Stimulated activated memory B cell treated with anti-CD40 and anti-IgM and Interleukin-4, amounts not matched to agents 10 μg/mL and 1 μg/mL and 100 μg/mL, for 72 hours (primary cell): ENCODE data around the gene GAS2L1.

Source experiments
- ATAC-seq: fragments of 150-1000 bp; cut with Tn5 transposase; 2 replicates; pipeline ENCODE4 v1.10.0; 2021
- H3K27ac Mint-ChIP-seq: one replicate; pipeline ENCODE4 v1.8.0; 2022; ENCODE audit warnings: mild to moderate bottlenecking, mixed read lengths
- H3K27me3 Mint-ChIP-seq: one replicate; pipeline ENCODE4 v1.8.0; 2022; ENCODE audit warnings: mixed read lengths
- H3K36me3 Mint-ChIP-seq: one replicate; pipeline ENCODE4 v1.8.0; 2022; ENCODE audit warnings: mixed read lengths
- H3K4me1 Mint-ChIP-seq: one replicate; pipeline ENCODE4 v1.8.0; 2022; ENCODE audit warnings: mixed read lengths
- H3K4me3 Mint-ChIP-seq: one replicate; pipeline ENCODE4 v1.8.0; 2022; ENCODE audit warnings: mild to moderate bottlenecking, moderate library complexity, mixed read lengths
- H3K9me3 Mint-ChIP-seq: one replicate; pipeline ENCODE4 v1.8.0; 2022; ENCODE audit warnings: mixed read lengths

The GAS2L1 gene

GRCh38 chr22:29311464-29312217, 5.2 kb downstream of the GAS2L1 start:
- ATAC-seq: no peak
- peaks cover 59% of the 10 kb centered on the region for H3K4me1 Mint-ChIP-seq
- H3K9me3 Mint-ChIP-seq: no peaks in the 10 kb centered on the region
- H3K27me3 Mint-ChIP-seq: peaks cover 83% of the 10 kb centered on the region
- H3K27ac Mint-ChIP-seq: no peak overlapping the region
- no peak overlapping the region for H3K4me3 Mint-ChIP-seq
- H3K36me3 Mint-ChIP-seq: no peaks in the 10 kb centered on the region

- ATAC-seq: no peak
- H3K9me3 Mint-ChIP-seq: no peaks in the 10 kb centered on the region
- no peak overlapping the region for H3K4me3 Mint-ChIP-seq
- H3K36me3 Mint-ChIP-seq: no peaks in the 10 kb centered on the region
- H3K27me3 Mint-ChIP-seq: peaks cover 78% of the 10 kb centered on the region
- peaks cover 57% of the 10 kb centered on the region for H3K4me1 Mint-ChIP-seq
- H3K27ac Mint-ChIP-seq: no peak overlapping the region
Observed at GRCh38 chr22:29312218-29313125, 6.0 kb downstream of the GAS2L1 start.

- Mint-ChIP-seq H3K9me3 (no peaks in the 10 kb centered on the region), H3K4me1 (peaks cover 54% of the 10 kb centered on the region), H3K36me3 (no peaks in the 10 kb centered on the region), H3K27me3 (peaks cover 71% of the 10 kb centered on the region), H3K4me3 (no peak overlapping the region), H3K27ac (no peak overlapping the region)
- no peak for ATAC-seq
Observed at GRCh38 chr22:29313126-29313575, 6.7 kb downstream of the GAS2L1 start.

GRCh38 chr22:29313576-29314466, 7.4 kb downstream of the GAS2L1 start:
- Mint-ChIP-seq H3K27ac (no peak overlapping the region), H3K9me3 (no peaks in the 10 kb centered on the region), H3K4me1 (peaks cover 54% of the 10 kb centered on the region), H3K4me3 (peak overlapping the region; percentile 57), H3K27me3 (peaks cover 65% of the 10 kb centered on the region), H3K36me3 (no peaks in the 10 kb centered on the region)
- ATAC-seq: no peak

- H3K27me3 Mint-ChIP-seq: peaks cover 56% of the 10 kb centered on the region
- ATAC-seq: no peak
- H3K9me3 Mint-ChIP-seq: no peaks in the 10 kb centered on the region
Observed at GRCh38 chr22:29314537-29315285, 8.3 kb downstream of the GAS2L1 start.

GRCh38 chr22:29315286-29316140, 9.1 kb downstream of the GAS2L1 start, which contains the start of gene RASL10A:
Gene RASL10A (minus strand): TSS chr22:29315697. CDS start chr22:29315246, 451 bp downstream.
- H3K27ac Mint-ChIP-seq: no peak within 1 kb of the TSS
- H3K36me3 Mint-ChIP-seq: no peaks in the 10 kb centered on the region
- peaks cover 44% of the 10 kb centered on the region for H3K4me1 Mint-ChIP-seq
- ATAC-seq: no peak
- no peaks in the 10 kb centered on the region for H3K9me3 Mint-ChIP-seq
- H3K4me3 Mint-ChIP-seq: peak within 1 kb of the TSS; percentile 57
- H3K27me3 Mint-ChIP-seq: peaks cover 54% of the 10 kb centered on the region

More at GRCh38 chr22:29314537-29315285, 8.3 kb downstream of the GAS2L1 start:
- H3K27ac Mint-ChIP-seq: no peak overlapping the region
- no peaks in the 10 kb centered on the region for H3K36me3 Mint-ChIP-seq
- peaks cover 50% of the 10 kb centered on the region for H3K4me1 Mint-ChIP-seq
- peak overlapping the region; percentile 57 for H3K4me3 Mint-ChIP-seq

GRCh38 chr22:29316141-29316828, 9.8 kb downstream of the GAS2L1 start:
- no peak for ATAC-seq
- H3K27me3 Mint-ChIP-seq: peaks cover 47% of the 10 kb centered on the region
- H3K36me3 Mint-ChIP-seq: no peaks in the 10 kb centered on the region
- H3K4me3 Mint-ChIP-seq: peak overlapping the region; percentile 30
- H3K4me1 Mint-ChIP-seq: peaks cover 36% of the 10 kb centered on the region
- H3K9me3 Mint-ChIP-seq: no peaks in the 10 kb centered on the region
- no peak overlapping the region for H3K27ac Mint-ChIP-seq

GRCh38 chr22:29317827-29318454, 11.5 kb downstream of the GAS2L1 start:
- Mint-ChIP-seq H3K27me3 (peaks cover 30% of the 10 kb centered on the region), H3K4me1 (peaks cover 25% of the 10 kb centered on the region), H3K36me3 (no peaks in the 10 kb centered on the region), H3K9me3 (no peaks in the 10 kb centered on the region), H3K27ac (no peak overlapping the region), H3K4me3 (no peak overlapping the region)
- no peak for ATAC-seq

GRCh38 chr22:29319072-29319471, 12.6 kb downstream of the GAS2L1 start:
- no peak overlapping the region for H3K27ac Mint-ChIP-seq
- no peak overlapping the region for H3K4me3 Mint-ChIP-seq
- H3K36me3 Mint-ChIP-seq: no peaks in the 10 kb centered on the region
- peaks cover 19% of the 10 kb centered on the region for H3K27me3 Mint-ChIP-seq
- no peak for ATAC-seq
- H3K9me3 Mint-ChIP-seq: no peaks in the 10 kb centered on the region
- peaks cover 13% of the 10 kb centered on the region for H3K4me1 Mint-ChIP-seq

- no peak for ATAC-seq
- peaks cover 10% of the 10 kb centered on the region for H3K27me3 Mint-ChIP-seq
- H3K4me3 Mint-ChIP-seq: no peak overlapping the region
- no peaks in the 10 kb centered on the region for H3K36me3 Mint-ChIP-seq
- H3K27ac Mint-ChIP-seq: no peak overlapping the region
- H3K9me3 Mint-ChIP-seq: no peaks in the 10 kb centered on the region
- peaks cover 5% of the 10 kb centered on the region for H3K4me1 Mint-ChIP-seq
Observed at GRCh38 chr22:29320546-29320945, 14.1 kb downstream of the GAS2L1 start.

GRCh38 chr22:29323641-29324040, 17.2 kb downstream of the GAS2L1 start:
- no peak for ATAC-seq
- Mint-ChIP-seq H3K9me3 (no peaks in the 10 kb centered on the region), H3K4me1 (no peaks in the 10 kb centered on the region), H3K4me3 (no peak overlapping the region), H3K27me3 (no peaks in the 10 kb centered on the region), H3K36me3 (peaks cover 25% of the 10 kb centered on the region), H3K27ac (no peak overlapping the region)

GRCh38 chr22:29325356-29325755, 18.9 kb downstream of the GAS2L1 start:
- no peak overlapping the region for H3K4me3 Mint-ChIP-seq
- H3K27ac Mint-ChIP-seq: no peak overlapping the region
- no peaks in the 10 kb centered on the region for H3K27me3 Mint-ChIP-seq
- no peaks in the 10 kb centered on the region for H3K9me3 Mint-ChIP-seq
- H3K4me1 Mint-ChIP-seq: no peaks in the 10 kb centered on the region
- H3K36me3 Mint-ChIP-seq: peaks cover 36% of the 10 kb centered on the region
- ATAC-seq: no peak
